Neuronal stem cell (in vitro differentiated cells): ENCODE results near the gene ZFAND3.

ENCODE experiments used
- DNase-seq: peaks from one replicate; pipeline ENCODE4 v3.0.0-alpha.2; 2013; ENCODE audit warnings: low spot score
- H2AFZ ChIP-seq: one replicate; pipeline ENCODE4 v1.6.1; 2013; ENCODE audit warnings: mild to moderate bottlenecking, low read length, inconsistent platforms
- H2AK5ac ChIP-seq: 2 replicates; pipeline ENCODE4 v1.6.1; 2013; ENCODE audit warnings: low read depth, mild to moderate bottlenecking, inconsistent platforms, low read length, moderate library complexity, mixed read lengths
- H2BK120ac ChIP-seq: 2 replicates; pipeline ENCODE4 v1.6.1; 2013; ENCODE audit warnings: low read depth, mild to moderate bottlenecking, inconsistent platforms, low read length, moderate library complexity, mixed read lengths
- H2BK12ac ChIP-seq: one replicate; pipeline ENCODE4 v1.6.1; 2013; ENCODE audit warnings: low read length, inconsistent platforms
- H2BK15ac ChIP-seq: 2 replicates; pipeline ENCODE4 v1.6.1; 2013; ENCODE audit warnings: mild to moderate bottlenecking, low read length, inconsistent platforms, mixed read lengths
- H2BK5ac ChIP-seq: one replicate; pipeline ENCODE4 v1.6.1; 2013; ENCODE audit warnings: inconsistent platforms, mild to moderate bottlenecking, low read length, moderate library complexity
- H3K14ac ChIP-seq: one replicate; pipeline ENCODE4 v1.6.1; 2013; ENCODE audit warnings: low read length, inconsistent platforms
- H3K18ac ChIP-seq: 2 replicates; pipeline ENCODE4 v1.6.1; 2013; ENCODE audit warnings: low read length, inconsistent platforms
- H3K23ac ChIP-seq: 2 replicates; pipeline ENCODE4 v1.6.1; 2013; ENCODE audit warnings: low read depth, mild to moderate bottlenecking, mixed read lengths, low read length, inconsistent platforms; ENCODE audit not compliant: poor library complexity
- H3K27ac ChIP-seq: replicated peaks from 3 replicates; pipeline ENCODE4 v1.5.1; 2013; ENCODE audit warnings: low read length, inconsistent platforms
- H3K27me3 ChIP-seq, 3 experiments: 2 replicates each; pipeline ENCODE4 v1.6.1; 2013; ENCODE audit warnings: low read length in 3 of 3, mild to moderate bottlenecking in 2 of 3, inconsistent platforms in 1 of 3, low read depth in 1 of 3, mixed read lengths in 1 of 3, moderate library complexity in 1 of 3; ENCODE audit not compliant: control insufficient read depth in 3 of 3, insufficient read depth in 3 of 3
- H3K36me3 ChIP-seq, 2 donors: replicated peaks in 1 of 2; 2 replicates each; pipeline ENCODE4 v1.6.1; 2013; ENCODE audit warnings: low read length in 2 of 2; ENCODE audit not compliant: control insufficient read depth in 2 of 2, insufficient read depth in 2 of 2
- H3K4ac ChIP-seq: 2 replicates; pipeline ENCODE4 v1.6.1; 2013; ENCODE audit warnings: inconsistent platforms, mild to moderate bottlenecking, low read length, moderate library complexity
- H3K4me1 ChIP-seq, 2 donors: 1 replicate in 1 of 2; 2 replicates in 1 of 2; pipeline ENCODE4 v1.6.1; 2013; ENCODE audit warnings: low read length in 2 of 2, low read depth in 1 of 2; ENCODE audit not compliant: control insufficient read depth in 2 of 2, insufficient read depth in 1 of 2
- H3K4me2 ChIP-seq: one replicate; pipeline ENCODE4 v1.6.1; 2013; ENCODE audit warnings: mild to moderate bottlenecking, low read length, inconsistent platforms; ENCODE audit not compliant: insufficient read depth, poor library complexity, severe bottlenecking
- H3K4me3 ChIP-seq, 2 donors: 2 replicates each; pipeline ENCODE4 v1.5.1; 2013; ENCODE audit warnings: low read length in 2 of 2, mild to moderate bottlenecking in 2 of 2, inconsistent platforms in 1 of 2, moderate library complexity in 1 of 2
- H3K79me1 ChIP-seq: one replicate; pipeline ENCODE4 v1.6.1; 2013; ENCODE audit warnings: low read depth, mild to moderate bottlenecking, inconsistent platforms, low read length, moderate library complexity
- H3K9ac ChIP-seq: one replicate; pipeline ENCODE4 v1.6.1; 2013; ENCODE audit warnings: mild to moderate bottlenecking, low read depth, low read length, inconsistent platforms; ENCODE audit not compliant: poor library complexity
- H3K9me3 ChIP-seq, 2 donors: replicated peaks in 1 of 2; 2 replicates each; pipeline versions ENCODE3 to v1.6.1; 2013; ENCODE audit warnings: low read length in 2 of 2, mild to moderate bottlenecking in 2 of 2, inconsistent platforms in 1 of 2, low read depth in 1 of 2, mixed read lengths in 1 of 2, moderate library complexity in 1 of 2; ENCODE audit not compliant: control insufficient read depth in 2 of 2, insufficient read depth in 1 of 2
- H4K8ac ChIP-seq: one replicate; pipeline ENCODE4 v1.6.1; 2013; ENCODE audit warnings: low read depth, mild to moderate bottlenecking, inconsistent platforms, low read length, moderate library complexity
- H4K91ac ChIP-seq: one replicate; pipeline ENCODE4 v1.6.1; 2013; ENCODE audit warnings: low read length, low read depth, mild to moderate bottlenecking, inconsistent platforms; ENCODE audit not compliant: poor library complexity
- WGBS, 2 donors: extraction: QIAGEN DNeasy Blood & Tissue Kit; methylation state at CpG; one replicate each; pipeline ENCODE4 v1.1.7; 2013; ENCODE audit warnings: missing lambda C conversion rate in 2 of 2, mixed read lengths in 1 of 2; ENCODE audit not compliant: insufficient read length in 2 of 2, insufficient replicate concordance in 1 of 2; ENCODE audit errors: extremely low coverage in 2 of 2; 5-methylcytosine and 5-hydroxymethylcytosine counted together

ZFAND3 gene

GRCh38 chr6:38092465-38092864 lies 272.9 kb downstream of the ZFAND3 start:
- Histone ChIP-seq H3K36me3 (peaks cover 0 to 5% of the 10 kb centered on the region in 2 donors), H2BK12ac (no peak overlapping the region), H2AK5ac (no peak overlapping the region), H3K4me2 (no peak overlapping the region), H3K4ac (no peak overlapping the region), H4K8ac (no peak overlapping the region), H3K79me1 (no peaks in the 10 kb centered on the region), H3K9ac (no peak overlapping the region), H2BK5ac (no peak overlapping the region), H2BK120ac (no peak overlapping the region), H4K91ac (no peak overlapping the region), H2AFZ (no peak overlapping the region), H3K4me3 (no peak overlapping the region), H2BK15ac (no peak overlapping the region), H3K18ac (no peak overlapping the region), H3K27ac (no peak overlapping the region), H3K23ac (no peak overlapping the region), H3K4me1 (peaks cover 0 to 3% of the 10 kb centered on the region in 2 donors), H3K14ac (no peak overlapping the region), H3K9me3 (no peaks in the 10 kb centered on the region), H3K27me3 (no peaks in the 10 kb centered on the region)
- WGBS, 2 donors, result no CpG with 5 or more reads among the region's 4 CpGs
- DNase-seq, result no peak

GRCh38 chr6:38092964-38093363 lies 273.4 kb downstream of the ZFAND3 start:
- Histone ChIP-seq H3K18ac (no peak overlapping the region), H4K91ac (no peak overlapping the region), H3K27me3 (no peaks in the 10 kb centered on the region), H3K23ac (no peak overlapping the region), H4K8ac (no peak overlapping the region), H2BK5ac (no peak overlapping the region), H3K4me3 (no peak overlapping the region), H2BK120ac (no peak overlapping the region), H3K4me2 (no peak overlapping the region), H3K36me3 (peaks cover 0 to 2% of the 10 kb centered on the region in 2 donors), H2AK5ac (no peak overlapping the region), H3K14ac (no peak overlapping the region), H3K79me1 (no peaks in the 10 kb centered on the region), H3K4me1 (peaks cover 0 to 3% of the 10 kb centered on the region in 2 donors), H2AFZ (no peak overlapping the region), H3K4ac (no peak overlapping the region), H3K27ac (no peak overlapping the region), H2BK15ac (no peak overlapping the region), H3K9ac (no peak overlapping the region), H3K9me3 (no peaks in the 10 kb centered on the region), H2BK12ac (no peak overlapping the region)
- no peak for DNase-seq

- no peaks in the 10 kb centered on the region for H3K79me1 ChIP-seq
- H2AK5ac ChIP-seq, result no peak overlapping the region
- H3K4me1 ChIP-seq, result peaks cover 0 to 3% of the 10 kb centered on the region in 2 donors
- no peak overlapping the region for H2BK12ac ChIP-seq
- H4K8ac ChIP-seq, result no peak overlapping the region
- H3K27me3 ChIP-seq, result no peaks in the 10 kb centered on the region
- H2BK120ac ChIP-seq, result no peak overlapping the region
- no peaks in the 10 kb centered on the region for H3K9me3 ChIP-seq
- no peak overlapping the region for H2AFZ ChIP-seq
- no peak overlapping the region for H4K91ac ChIP-seq
- no peak for DNase-seq
- H2BK5ac ChIP-seq, result no peak overlapping the region
- H3K14ac ChIP-seq, result no peak overlapping the region
- H3K4me3 ChIP-seq, result no peak overlapping the region
- no peak overlapping the region for H3K23ac ChIP-seq
- H3K36me3 ChIP-seq, result no peaks in the 10 kb centered on the region
- no peak overlapping the region for H3K9ac ChIP-seq
- no peak overlapping the region for H2BK15ac ChIP-seq
- H3K4me2 ChIP-seq, result no peak overlapping the region
- H3K4ac ChIP-seq, result no peak overlapping the region
- no CpG with 5 or more reads among the region's 2 CpGs for WGBS, 2 donors
- no peak overlapping the region for H3K27ac ChIP-seq
- H3K18ac ChIP-seq, result no peak overlapping the region
Observed at GRCh38 chr6:38095054-38095453, 275.5 kb downstream of the ZFAND3 start.

- Histone ChIP-seq H2AFZ (no peak overlapping the region), H3K4ac (no peak overlapping the region), H2BK120ac (no peak overlapping the region), H2AK5ac (no peak overlapping the region), H3K4me1 (no peaks in the 10 kb centered on the region), H2BK15ac (no peak overlapping the region), H3K36me3 (peaks cover 0 to 9% of the 10 kb centered on the region in 2 donors), H3K79me1 (no peaks in the 10 kb centered on the region), H3K23ac (no peak overlapping the region), H3K27ac (no peak overlapping the region), H3K27me3 (no peaks in the 10 kb centered on the region), H3K14ac (no peak overlapping the region), H2BK5ac (no peak overlapping the region), H3K9ac (no peak overlapping the region), H3K9me3 (no peaks in the 10 kb centered on the region), H3K4me2 (no peak overlapping the region), H2BK12ac (no peak overlapping the region), H3K4me3 (no peak overlapping the region), H3K18ac (no peak overlapping the region), H4K8ac (no peak overlapping the region), H4K91ac (no peak overlapping the region)
- WGBS, 2 donors, result no CpG with 5 or more reads among the region's 1 CpG
- DNase-seq, result no peak
Observed at GRCh38 chr6:38099221-38099620, 279.7 kb downstream of the ZFAND3 start.
